Measurements from ENCODE around the gene COL23A1.
A peak's percentile ranks its signal among the peaks of the same experiment; 100 is the strongest.

COL23A1 gene

GRCh38 chr5:178479261-178479660, 110.9 kb downstream of the COL23A1 start:
- TF ChIP-seq GATA2 (IDR thresholded peaks at IDR 0.05; ENCODE audit: low read depth, low read length) (no peak), GATA3 (IDR thresholded peaks at IDR 0.05; ENCODE audit: low read depth, low read length) (no peak)

GRCh38 chr5:178478370-178478769, 111.8 kb downstream of the COL23A1 start:
- TF ChIP-seq GATA3 (IDR thresholded peaks at IDR 0.05; ENCODE audit: low read depth, low read length) (no peak), GATA2 (IDR thresholded peaks at IDR 0.05; ENCODE audit: low read depth, low read length) (no peak)

DNA sequence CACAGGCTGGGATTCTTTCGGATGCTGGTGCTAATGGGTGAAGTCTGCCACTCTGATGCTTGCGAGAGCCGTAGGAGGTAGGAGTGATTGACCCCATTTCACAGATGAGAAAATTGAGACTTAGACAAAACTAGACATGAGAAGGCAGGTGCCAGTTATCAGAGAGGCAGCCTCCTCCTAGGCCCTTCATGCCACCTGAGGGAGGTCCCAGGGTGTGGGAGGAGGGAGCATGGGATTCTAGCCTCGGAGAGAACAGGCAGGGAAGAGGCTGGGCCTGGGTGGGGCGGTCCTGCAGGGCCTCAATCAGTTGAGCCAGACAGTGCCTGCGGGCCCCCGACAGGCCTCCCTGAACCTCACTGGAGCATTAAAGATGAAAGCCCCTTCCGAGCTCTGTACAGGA, 112.4 kb downstream of the COL23A1 start:
- no peak for TF ChIP-seq GATA3 (IDR thresholded peaks at IDR 0.05; ENCODE audit: low read depth, low read length)
- TF ChIP-seq GATA2 (IDR thresholded peaks at IDR 0.05; ENCODE audit: low read depth, low read length): no peak

DNA sequence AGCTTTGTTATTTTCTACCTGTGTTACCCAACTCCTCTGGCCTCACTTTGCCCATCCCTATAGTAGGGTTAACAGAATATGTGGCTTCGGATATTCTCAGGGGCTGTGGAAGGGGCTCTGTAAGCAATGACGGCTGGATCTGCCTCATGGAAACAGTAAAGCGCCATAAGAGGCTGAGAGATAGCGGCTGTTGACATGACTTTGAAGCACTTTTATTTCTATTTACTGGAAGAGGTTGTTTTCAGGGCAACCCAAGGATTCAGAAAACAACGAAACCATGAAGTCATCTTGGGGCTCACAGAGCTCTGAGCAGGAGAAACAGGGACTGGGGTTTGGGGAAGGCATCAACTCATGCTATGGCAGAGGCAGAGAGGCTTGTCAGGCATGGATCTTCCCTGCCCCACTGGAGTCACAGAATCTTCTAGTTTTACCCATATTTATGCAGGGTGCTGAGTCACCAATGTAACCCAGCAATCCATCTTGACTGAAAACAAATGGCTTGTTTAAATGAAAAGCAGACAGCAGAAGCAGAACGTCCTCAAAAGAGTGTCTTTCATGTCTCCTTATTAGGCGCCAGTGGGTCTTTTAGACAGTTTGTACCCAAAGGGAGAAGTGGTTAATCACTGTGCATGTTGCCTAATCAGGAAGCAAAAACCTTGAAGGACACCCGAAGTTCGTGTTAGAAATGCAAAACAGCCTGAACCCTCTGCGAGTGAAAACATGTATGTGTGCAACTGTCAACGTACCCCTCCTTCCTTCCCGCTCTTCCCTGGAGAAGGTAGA, 113.0 kb downstream of the COL23A1 start:
- TF ChIP-seq GATA3 (IDR thresholded peaks at IDR 0.05; ENCODE audit: low read depth, low read length): no peak
- TF ChIP-seq GATA2 (IDR thresholded peaks at IDR 0.05; ENCODE audit: low read depth, low read length): no peak

DNA sequence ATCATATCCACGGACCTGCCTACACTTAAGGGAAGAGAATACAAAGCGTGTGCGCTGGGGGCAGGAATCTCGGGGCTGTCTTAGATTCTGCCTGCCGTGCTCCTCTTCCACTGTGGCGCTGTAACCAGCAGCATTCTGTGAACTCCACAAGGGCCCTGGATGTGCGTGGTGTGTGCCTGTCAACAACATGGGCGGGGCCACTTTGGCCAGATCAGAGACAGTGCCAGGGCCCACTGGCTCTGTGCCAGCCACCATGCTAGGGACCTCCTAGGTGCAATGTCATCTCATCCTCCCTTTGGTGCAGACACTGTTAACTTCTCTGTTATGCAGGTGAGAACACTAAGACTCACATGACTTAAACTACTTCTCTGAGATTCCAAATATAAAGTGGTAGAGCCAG, 113.7 kb downstream of the COL23A1 start:
- TF ChIP-seq GATA2 (IDR thresholded peaks at IDR 0.05; ENCODE audit: low read depth, low read length) (no peak), GATA3 (IDR thresholded peaks at IDR 0.05; ENCODE audit: low read depth, low read length) (no peak)

- TF ChIP-seq GATA3 (IDR thresholded peaks at IDR 0.05; ENCODE audit: low read depth, low read length) (no peak), GATA2 (IDR thresholded peaks at IDR 0.05; ENCODE audit: low read depth, low read length) (no peak)
Measured at GRCh38 chr5:178475422-178475821, 114.8 kb downstream of the COL23A1 start.

DNA sequence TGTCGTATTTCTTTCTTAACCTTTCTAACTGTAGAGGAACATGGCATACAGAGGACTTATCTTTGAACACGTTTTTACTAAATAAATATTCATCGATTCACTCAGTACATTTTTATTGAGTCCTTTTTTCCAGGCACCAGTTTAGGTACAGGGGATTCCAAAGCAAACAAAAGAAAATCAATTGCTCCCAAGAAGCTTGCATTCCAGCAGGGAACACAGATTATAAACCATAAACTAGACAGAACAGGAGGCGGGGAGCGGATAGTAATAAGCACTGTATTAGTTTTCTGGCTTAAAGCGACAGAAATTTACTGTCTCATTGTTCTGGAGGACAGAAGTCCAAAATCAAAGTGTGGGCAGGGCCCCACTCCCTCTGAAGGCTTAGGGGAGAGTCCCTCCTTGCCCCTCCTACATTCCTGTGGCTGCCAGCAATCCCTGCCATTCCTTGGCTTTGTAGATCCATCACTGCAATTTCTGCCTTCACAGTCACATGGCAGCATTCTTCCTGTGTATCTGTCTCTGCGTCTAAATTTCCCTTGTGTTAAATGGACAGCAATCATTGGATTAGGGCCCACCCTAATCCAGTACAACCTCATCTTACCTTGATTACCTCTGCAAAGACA, 115.5 kb downstream of the COL23A1 start:
- no peak for TF ChIP-seq GATA2 (IDR thresholded peaks at IDR 0.05; ENCODE audit: low read depth, low read length)
- TF ChIP-seq GATA3 (IDR thresholded peaks at IDR 0.05; ENCODE audit: low read depth, low read length): no peak

GRCh38 chr5:178473854-178474253, 116.3 kb downstream of the COL23A1 start:
- TF ChIP-seq GATA2 (IDR thresholded peaks at IDR 0.05; ENCODE audit: low read depth, low read length) (no peak), GATA3 (IDR thresholded peaks at IDR 0.05; ENCODE audit: low read depth, low read length) (no peak)

DNA sequence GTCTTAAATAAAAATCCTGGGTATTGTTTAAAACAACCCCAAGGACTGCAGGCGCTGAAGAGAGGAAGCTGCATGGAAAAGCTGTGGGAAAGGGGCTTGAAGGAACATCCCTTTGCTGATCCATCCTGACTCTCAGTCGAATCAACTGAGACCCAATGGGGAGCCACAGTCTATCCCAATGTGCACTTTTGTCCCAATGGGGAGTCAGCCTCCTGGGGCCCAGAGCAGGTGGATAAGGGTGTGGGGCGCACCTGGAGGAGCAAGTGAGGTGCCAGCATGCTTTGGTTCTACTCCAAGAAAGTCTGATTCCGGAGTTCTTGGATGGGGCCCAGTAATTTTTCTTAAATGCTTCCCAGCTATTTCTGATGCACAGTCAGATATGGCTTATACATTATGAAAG, 118.1 kb downstream of the COL23A1 start:
- no peak for TF ChIP-seq GATA2 (IDR thresholded peaks at IDR 0.05; ENCODE audit: low read depth, low read length)
- TF ChIP-seq GATA3 (IDR thresholded peaks at IDR 0.05; ENCODE audit: low read depth, low read length): no peak

GRCh38 chr5:178471711-178472110, 118.5 kb downstream of the COL23A1 start:
- TF ChIP-seq GATA2 (IDR thresholded peaks at IDR 0.05; ENCODE audit: low read depth, low read length): no peak

- TF ChIP-seq GATA3 (IDR thresholded peaks at IDR 0.05; ENCODE audit: low read depth, low read length) (no peak), GATA2 (IDR thresholded peaks at IDR 0.05; ENCODE audit: low read depth, low read length) (no peak)
Measured at GRCh38 chr5:178470760-178471025, 119.5 kb downstream of the COL23A1 start.

GRCh38 chr5:178469975-178470759, 120.0 kb downstream of the COL23A1 start:
- TF ChIP-seq GATA2 (IDR thresholded peaks at IDR 0.05; ENCODE audit: low read depth, low read length) (no peak), GATA3 (IDR thresholded peaks at IDR 0.05; ENCODE audit: low read depth, low read length) (no peak)

DNA sequence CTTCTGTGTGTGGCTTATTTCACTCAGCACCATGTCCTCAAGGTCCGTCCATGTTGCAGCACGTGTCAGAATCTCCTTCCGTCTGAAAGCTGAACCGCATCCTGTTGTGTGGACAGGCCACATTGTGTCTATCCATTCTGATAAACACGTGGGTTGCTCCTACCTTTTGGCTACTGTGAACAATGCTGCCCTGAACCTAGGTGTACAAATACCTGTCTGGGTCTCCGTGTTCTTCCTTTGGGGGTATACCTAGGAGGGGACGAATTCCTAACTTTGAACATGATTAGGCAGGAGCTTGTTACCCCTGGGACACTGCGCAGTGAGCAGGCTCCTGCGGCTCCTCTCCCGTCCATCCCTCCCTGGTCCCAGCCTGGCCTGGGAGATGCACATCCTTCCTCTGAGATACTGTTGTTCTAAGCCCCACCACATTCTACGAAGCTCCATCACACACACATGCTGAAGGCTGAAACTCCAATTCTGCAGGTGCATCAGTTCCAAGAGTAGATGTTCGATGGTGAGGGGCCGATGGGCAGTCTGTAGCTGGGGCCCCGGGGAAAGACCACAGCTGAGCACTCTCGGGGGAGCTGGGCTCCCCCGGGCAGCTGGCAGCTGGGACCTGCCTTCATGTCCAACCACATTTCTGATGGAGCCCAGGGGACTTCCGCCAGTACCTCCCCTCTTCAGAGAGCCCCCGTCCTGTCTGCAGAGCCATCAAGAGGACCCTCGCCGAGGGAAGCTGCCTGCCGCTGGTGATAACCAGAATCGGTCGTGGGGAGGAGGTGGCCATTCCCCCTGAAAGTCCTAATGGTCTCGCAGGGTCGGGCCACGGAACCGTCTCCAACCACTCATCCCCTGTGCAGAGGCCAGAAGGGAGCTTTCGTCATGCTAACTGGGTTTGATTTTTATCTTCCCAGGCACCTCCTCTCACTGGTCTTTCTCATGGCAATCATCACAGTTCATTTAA, 120.9 kb downstream of the COL23A1 start:
- no peak for TF ChIP-seq GATA3 (IDR thresholded peaks at IDR 0.05; ENCODE audit: low read depth, low read length)
- TF ChIP-seq GATA2 (IDR thresholded peaks at IDR 0.05; ENCODE audit: low read depth, low read length): peak; percentile 76

GRCh38 chr5:178468196-178468685, 122.0 kb downstream of the COL23A1 start:
- TF ChIP-seq GATA3 (IDR thresholded peaks at IDR 0.05; ENCODE audit: low read depth, low read length) (no peak), GATA2 (IDR thresholded peaks at IDR 0.05; ENCODE audit: low read depth, low read length) (no peak)

Data from SH-SY5Y (cell line).